Measurements from ENCODE around the gene TMEM185A.
"Not testable (repeated sequence)": the region's sequence is repeated elsewhere in the genome, so short reads cannot be mapped to it uniquely, and the experiment has no call there.

DNA sequence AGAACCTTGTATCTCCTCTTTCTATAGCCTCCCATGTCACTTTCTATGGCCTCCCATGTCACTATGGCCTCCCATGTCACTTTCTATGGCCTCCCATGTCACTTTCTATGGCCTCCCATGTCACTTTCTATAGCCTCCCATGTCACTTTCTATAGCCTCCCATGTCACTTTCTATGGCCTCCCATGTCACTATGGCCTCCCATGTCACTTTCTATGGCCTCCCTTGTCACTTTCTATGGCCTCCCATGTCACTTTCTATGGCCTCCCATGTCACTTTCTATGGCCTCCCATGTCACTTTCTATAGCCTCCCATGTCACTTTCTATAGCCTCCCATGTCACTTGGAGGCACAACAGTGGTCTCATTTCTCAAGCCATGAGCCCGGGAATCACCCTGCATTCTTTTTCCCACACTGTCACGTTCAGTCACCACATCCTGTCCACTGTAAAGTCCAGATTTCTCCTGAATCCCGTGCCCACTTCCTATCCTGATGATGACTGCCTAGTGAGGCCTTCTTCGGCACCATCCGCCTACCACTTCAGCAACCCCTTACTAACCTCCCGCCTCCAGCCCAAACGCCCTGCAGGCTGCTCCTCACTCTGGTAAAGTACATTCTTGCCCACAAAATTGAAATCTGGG, 26.2 kb downstream of the TMEM185A start:
- TF ChIP-seq, protein P1, sequence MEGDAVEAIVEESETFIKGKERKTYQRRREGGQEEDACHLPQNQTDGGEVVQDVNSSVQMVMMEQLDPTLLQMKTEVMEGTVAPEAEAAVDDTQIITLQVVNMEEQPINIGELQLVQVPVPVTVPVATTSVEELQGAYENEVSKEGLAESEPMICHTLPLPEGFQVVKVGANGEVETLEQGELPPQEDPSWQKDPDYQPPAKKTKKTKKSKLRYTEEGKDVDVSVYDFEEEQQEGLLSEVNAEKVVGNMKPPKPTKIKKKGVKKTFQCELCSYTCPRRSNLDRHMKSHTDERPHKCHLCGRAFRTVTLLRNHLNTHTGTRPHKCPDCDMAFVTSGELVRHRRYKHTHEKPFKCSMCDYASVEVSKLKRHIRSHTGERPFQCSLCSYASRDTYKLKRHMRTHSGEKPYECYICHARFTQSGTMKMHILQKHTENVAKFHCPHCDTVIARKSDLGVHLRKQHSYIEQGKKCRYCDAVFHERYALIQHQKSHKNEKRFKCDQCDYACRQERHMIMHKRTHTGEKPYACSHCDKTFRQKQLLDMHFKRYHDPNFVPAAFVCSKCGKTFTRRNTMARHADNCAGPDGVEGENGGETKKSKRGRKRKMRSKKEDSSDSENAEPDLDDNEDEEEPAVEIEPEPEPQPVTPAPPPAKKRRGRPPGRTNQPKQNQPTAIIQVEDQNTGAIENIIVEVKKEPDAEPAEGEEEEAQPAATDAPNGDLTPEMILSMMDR (IDR thresholded peaks at IDR 0.05): not testable (repeated sequence)
- not testable (repeated sequence) for TF ChIP-seq POLR2A (IDR thresholded peaks at IDR 0.05)
